IMR-90 (cell line): Measurements from ENCODE around the gene FAR2. TPM values are rescaled to one million over a fixed set of nuclear protein-coding genes. Genes with fewer than 3 reads are reported as not detected.

Experiments
- ATAC-seq: fragments of 200-7000 bp; cut with Tn5 transposase; 2 replicates; pipeline ENCODE4 v1.9.1; 2020; ENCODE audit warnings: low read depth, mild to moderate bottlenecking, moderate library complexity
- BruUV-seq: library from RNA; stranded (reverse); fragments of 400-500 nt; replicated peaks from 2 replicates; lab custom pipeline; 2021; lab: Mats Ljungman, UMichigan
- CTCF ChIA-PET: fragments of 300-600 bp; formaldehyde crosslinking; extraction: SDS; loops from one replicate; lab custom pipeline; 2021; ENCODE audit warnings: antibody characterized with exemption; lab: Yijun Ruan, JAX
- POLR2A ChIA-PET: fragments of 300-600 bp; sonication (Branson Sonifier 250); formaldehyde crosslinking; loops from one replicate; lab custom pipeline; 2022; ENCODE audit warnings: antibody characterized with exemption; ENCODE audit not compliant: unreplicated experiment; lab: Charles Lee
- DNase-seq: peaks from one replicate; pipeline ENCODE4 v3.0.0; 2013
- H2AFZ ChIP-seq: replicated peaks from 2 replicates; pipeline ENCODE3; 2013; ENCODE audit warnings: low read length, mild to moderate bottlenecking; ENCODE audit not compliant: poor library complexity
- H2AK5ac ChIP-seq: 2 replicates; pipeline ENCODE4 v1.6.1; 2013; ENCODE audit warnings: low read depth, low read length, inconsistent platforms
- H2AK9ac ChIP-seq: replicated peaks from 2 replicates; pipeline ENCODE3; 2013; ENCODE audit warnings: mild to moderate bottlenecking, low read depth, low read length, moderate library complexity; ENCODE audit not compliant: poor library complexity
- H2BK120ac ChIP-seq: 2 replicates; pipeline ENCODE4 v1.6.1; 2013; ENCODE audit warnings: low read depth, low read length, inconsistent platforms
- H2BK15ac ChIP-seq: 3 replicates; pipeline ENCODE4 v1.6.1; 2013; ENCODE audit warnings: low read depth, low read length, inconsistent platforms
- H2BK20ac ChIP-seq: 2 replicates; pipeline ENCODE4 v1.6.1; 2013; ENCODE audit warnings: low read depth, mild to moderate bottlenecking, inconsistent platforms, low read length, moderate library complexity
- H2BK5ac ChIP-seq: 2 replicates; pipeline ENCODE4 v1.6.1; 2013; ENCODE audit warnings: mild to moderate bottlenecking, low read depth, low read length, inconsistent platforms; ENCODE audit not compliant: poor library complexity, severe bottlenecking
- H3K14ac ChIP-seq: replicated peaks from 2 replicates; pipeline ENCODE4 v1.6.1; 2013; ENCODE audit warnings: low read depth, low read length, inconsistent platforms
- H3K18ac ChIP-seq: 2 replicates; pipeline ENCODE4 v1.6.1; 2013; ENCODE audit warnings: low read depth, low read length, control low read depth
- H3K23ac ChIP-seq: 2 replicates; pipeline ENCODE4 v1.6.1; 2013; ENCODE audit warnings: low read depth, low read length, inconsistent platforms
- H3K27ac ChIP-seq: 2 replicates; pipeline ENCODE4 v1.5.1; 2013; ENCODE audit warnings: mild to moderate bottlenecking, control low read depth, low read length; ENCODE audit not compliant: insufficient read depth
- H3K27me3 ChIP-seq: 2 replicates; pipeline ENCODE4 v1.6.1; 2013; ENCODE audit warnings: low read length; ENCODE audit not compliant: control insufficient read depth, insufficient read depth
- H3K36me3 ChIP-seq: 2 replicates; pipeline ENCODE4 v1.6.1; 2013; ENCODE audit warnings: low read length, mixed read lengths; ENCODE audit not compliant: control insufficient read depth, insufficient read depth
- H3K4ac ChIP-seq: 2 replicates; pipeline ENCODE4 v1.6.1; 2013; ENCODE audit warnings: low read depth, low read length, inconsistent platforms
- H3K4me1 ChIP-seq: 2 replicates; pipeline ENCODE4 v1.6.1; 2013; ENCODE audit warnings: low read length, mixed read lengths; ENCODE audit not compliant: control insufficient read depth, insufficient read depth
- H3K4me2 ChIP-seq: 2 replicates; pipeline ENCODE4 v1.6.1; 2013; ENCODE audit warnings: low read depth, mild to moderate bottlenecking, control low read depth, low read length, moderate library complexity
- H3K4me3 ChIP-seq: 2 replicates; pipeline ENCODE4 v1.5.1; 2013; ENCODE audit warnings: low read depth, mild to moderate bottlenecking, control low read depth, low read length, moderate library complexity; ENCODE audit not compliant: insufficient read depth
- H3K56ac ChIP-seq: 2 replicates; pipeline ENCODE4 v1.6.1; 2013; ENCODE audit warnings: low read length, inconsistent platforms; ENCODE audit not compliant: insufficient read depth; ENCODE audit errors: extremely low read depth
- H3K79me1 ChIP-seq, 2 experiments: 2 replicates each; pipeline ENCODE4 v1.6.1; 2013; ENCODE audit warnings: low read length in 2 of 2, inconsistent platforms in 1 of 2, low read depth in 1 of 2
- H3K9ac ChIP-seq: 2 replicates; pipeline ENCODE4 v1.6.1; 2013; ENCODE audit warnings: low read depth, low read length, control low read depth
- H3K9me1 ChIP-seq: 2 replicates; pipeline ENCODE4 v1.6.1; 2013; ENCODE audit warnings: low read length, inconsistent platforms; ENCODE audit not compliant: insufficient read depth
- H3K9me3 ChIP-seq: 2 replicates; pipeline ENCODE4 v1.6.1; 2013; ENCODE audit warnings: low read length; ENCODE audit not compliant: control insufficient read depth, insufficient read depth
- H4K20me1 ChIP-seq: 2 replicates; pipeline ENCODE4 v1.6.1; 2013; ENCODE audit warnings: low read length, inconsistent platforms; ENCODE audit not compliant: insufficient read depth
- H4K5ac ChIP-seq: 2 replicates; pipeline ENCODE4 v1.6.1; 2013; ENCODE audit warnings: mild to moderate bottlenecking, low read depth, low read length, control low read depth
- H4K8ac ChIP-seq, 2 experiments: 2 replicates each; pipeline ENCODE4 v1.6.1; 2013; ENCODE audit warnings: low read depth in 2 of 2, low read length in 2 of 2, control low read depth in 1 of 2, inconsistent platforms in 1 of 2
- H4K91ac ChIP-seq: 2 replicates; pipeline ENCODE4 v1.6.1; 2013; ENCODE audit warnings: low read depth, low read length, inconsistent platforms; ENCODE audit not compliant: insufficient read depth
- BHLHE40 ChIP-seq: fragments of 150-350 bp; IDR thresholded peaks from 2 replicates; pipeline ENCODE4 v1.6.1; 2016; ENCODE audit warnings: mild to moderate bottlenecking, low read depth, low read length
- CEBPB ChIP-seq: IDR thresholded peaks from 2 replicates; pipeline ENCODE4 v1.6.1; 2012; ENCODE audit warnings: low read depth, low read length, improper control_type of control experiment
- CHD1 ChIP-seq: IDR thresholded peaks from 2 replicates; pipeline ENCODE4 v1.6.1; 2012; ENCODE audit warnings: low read depth, low read length, improper control_type of control experiment
- CTCF ChIP-seq: conservative IDR thresholded peaks from 2 replicates; pipeline ENCODE4 v1.5.1; 2012; ENCODE audit warnings: mild to moderate bottlenecking, low read depth, low read length, improper control_type of control experiment
- ELK1 ChIP-seq: fragments of 150-350 bp; IDR thresholded peaks from 2 replicates; pipeline ENCODE4 v1.6.1; 2016; ENCODE audit warnings: low read depth, mild to moderate bottlenecking, low read length, moderate library complexity, borderline replicate concordance
- FOS ChIP-seq: fragments of 150-350 bp; IDR thresholded peaks from 2 replicates; pipeline ENCODE4 v1.6.1; 2016; ENCODE audit warnings: low read depth, low read length
- MAFK ChIP-seq: IDR thresholded peaks from 2 replicates; pipeline ENCODE4 v1.6.1; 2012; ENCODE audit warnings: low read depth, low read length, improper control_type of control experiment
- MAZ ChIP-seq: IDR thresholded peaks from 2 replicates; pipeline ENCODE4 v1.6.1; 2012; ENCODE audit warnings: low read depth, mild to moderate bottlenecking, low read length, improper control_type of control experiment, moderate library complexity, borderline replicate concordance
- MXI1 ChIP-seq: IDR thresholded peaks from 2 replicates; pipeline ENCODE4 v1.6.1; 2012; ENCODE audit warnings: low read depth, mild to moderate bottlenecking, low read length, moderate library complexity, borderline replicate concordance
- NFE2L2 ChIP-seq: fragments of 150-350 bp; IDR thresholded peaks from 2 replicates; pipeline ENCODE4 v1.6.1; 2016; ENCODE audit warnings: low read depth, mild to moderate bottlenecking, low read length
- POLR2A ChIP-seq: IDR thresholded peaks from 2 replicates; pipeline ENCODE4 v1.6.1; 2012; ENCODE audit warnings: mild to moderate bottlenecking, low read depth, low read length
- RAD21 ChIP-seq: IDR thresholded peaks from 2 replicates; pipeline ENCODE4 v1.6.1; 2012; ENCODE audit warnings: low read length, improper control_type of control experiment
- RCOR1 ChIP-seq: IDR thresholded peaks from 2 replicates; pipeline ENCODE4 v1.6.1; 2012; ENCODE audit warnings: mild to moderate bottlenecking, low read length, improper control_type of control experiment; ENCODE audit not compliant: insufficient replicate concordance
- RFX5 ChIP-seq: IDR thresholded peaks from 2 replicates; pipeline ENCODE4 v1.8.0; 2012; ENCODE audit warnings: low read depth, mild to moderate bottlenecking, low read length, moderate library complexity
- SMC3 ChIP-seq: fragments of 150-350 bp; IDR thresholded peaks from 2 replicates; pipeline ENCODE4 v1.6.1; 2016; ENCODE audit warnings: low read depth, mild to moderate bottlenecking, antibody characterized with exemption, low read length, moderate library complexity
- USF2 ChIP-seq: fragments of 150-350 bp; IDR thresholded peaks from 2 replicates; pipeline ENCODE4 v1.6.1; 2017; ENCODE audit warnings: mild to moderate bottlenecking, antibody characterized with exemption, low read length, low read depth
- WGBS, 2 experiments: methylation state at CpG; one replicate each; pipeline versions ENCODE4 v1.1.5 to v1.1.7; 2013; ENCODE audit warnings: missing lambda C conversion rate in 2 of 2; ENCODE audit not compliant: insufficient read length in 1 of 2; ENCODE audit errors: extremely low coverage in 2 of 2; 5-methylcytosine and 5-hydroxymethylcytosine counted together
- dilution Hi-C: fragments of 300-500 bp; cut with HindIII; formaldehyde crosslinking; loops from one replicate; pipeline ENCODE4 v1.14.3; 2018; ENCODE audit warnings: low sequenced_read_pairs; ENCODE audit not compliant: unreplicated experiment
- in situ Hi-C: fragments of 300-500 bp; cut with MboI; formaldehyde crosslinking; loops from 3 replicates; pipeline ENCODE4 v1.14.3; 2019; ENCODE audit warnings: low sequenced_read_pairs, inconsistent platforms, mixed read lengths
- intact Hi-C: fragments of 100-400 bp; cut with micrococcal nuclease; formaldehyde crosslinking; loops from 2 replicates; pipeline ENCODE4 v1.10.0; 2022
- polyA plus RNA-seq, 3 experiments: library from polyadenylated mRNA; depleted of rRNA; stranded (reverse); fragments of >200 nt; gene quantifications; 2 replicates each; pipeline ENCODE4 v1.2.3, GENCODE V29; 2012; ENCODE audit warnings: low replicate concordance in 1 of 3
- total RNA-seq: library from RNA; depleted of rRNA; stranded (reverse); fragments of >200 nt; gene quantifications from 2 replicates; pipeline ENCODE4 v1.2.3, GENCODE V29; 2012

Gene FAR2
- total and polyA plus RNA-seq, 2 of the 4 experiments (the other 2 are of a cell fraction): 1.1 to 2.0 TPM

- H3K18ac ChIP-seq: no peak overlapping the region
- intact Hi-C loops: no loop called here
- no peak overlapping the region for H2AFZ ChIP-seq
- H2BK120ac ChIP-seq: no peak overlapping the region
- no peaks in the 10 kb centered on the region for H3K79me1 ChIP-seq
- no peak overlapping the region for H2AK5ac ChIP-seq
- no peaks in the 10 kb centered on the region for H3K4me1 ChIP-seq
- no peak overlapping the region for H2BK5ac ChIP-seq
- H4K91ac ChIP-seq: no peak overlapping the region
- H3K9me3 ChIP-seq: no peaks in the 10 kb centered on the region
- H2BK15ac ChIP-seq: no peak overlapping the region
- H3K9ac ChIP-seq: no peak overlapping the region
- H3K27me3 ChIP-seq: no peaks in the 10 kb centered on the region
- no peak overlapping the region for H3K23ac ChIP-seq
- no peak for DNase-seq
- H3K56ac ChIP-seq: no peak overlapping the region
- no peak overlapping the region for H3K4me2 ChIP-seq
- BruUV-seq: no TSS peak
- TF ChIP-seq BHLHE40: no peak
- TF ChIP-seq FOS: no peak
- no peak for TF ChIP-seq MXI1
- no peak for TF ChIP-seq CEBPB
- TF ChIP-seq RAD21: no peak
- no peak for TF ChIP-seq ELK1
- TF ChIP-seq RFX5: no peak
- no peak for TF ChIP-seq MAFK
- TF ChIP-seq USF2: no peak
- TF ChIP-seq RCOR1: no peak
- TF ChIP-seq POLR2A: no peak
- TF ChIP-seq NFE2L2: no peak
- TF ChIP-seq MAZ: no peak
- no peak for TF ChIP-seq CHD1
- TF ChIP-seq SMC3: no peak
- no peak for TF ChIP-seq CTCF
- in situ Hi-C loops: no loop called here
- ChIA-PET POLR2A (no interaction called here), CTCF (interaction anchor here (0.6 kb wide), 1 partner anchor 1552 kb away, joined by 3 read pairs; no protein-coding TSS in a partner anchor)
- ATAC-seq: no peak
- no peak overlapping the region for H3K4ac ChIP-seq
- no peak overlapping the region for H2BK20ac ChIP-seq
- no peak overlapping the region for H3K4me3 ChIP-seq
- no peaks in the 10 kb centered on the region for H4K20me1 ChIP-seq
- H4K5ac ChIP-seq: no peak overlapping the region
- no peaks in the 10 kb centered on the region for H3K36me3 ChIP-seq
- 50 to 100% methylated on average over 1 of the region's 4 CpGs for WGBS, 2 experiments
- H2AK9ac ChIP-seq: no peak overlapping the region
- H3K9me1 ChIP-seq: no peaks in the 10 kb centered on the region
- H3K14ac ChIP-seq: no peak overlapping the region
- no peak overlapping the region for H4K8ac ChIP-seq
- no peak overlapping the region for H3K27ac ChIP-seq
- dilution Hi-C loops: no loop called here
Observed at GRCh38 chr12:29212682-29213403, 63.8 kb downstream of the FAR2 start.
